ENCODE results near the gene NBPF3. TPM values are rescaled to one million over a fixed set of nuclear protein-coding genes. Genes with fewer than 3 reads are reported as not detected.
"Not testable (repeated sequence)": the region's sequence is repeated elsewhere in the genome, so short reads cannot be mapped to it uniquely, and the experiment has no call there.

NBPF3 gene
- total RNA-seq, 4 donors from 2014 or later: 13.8 to 19.4 (median 16.7) TPM

DNA sequence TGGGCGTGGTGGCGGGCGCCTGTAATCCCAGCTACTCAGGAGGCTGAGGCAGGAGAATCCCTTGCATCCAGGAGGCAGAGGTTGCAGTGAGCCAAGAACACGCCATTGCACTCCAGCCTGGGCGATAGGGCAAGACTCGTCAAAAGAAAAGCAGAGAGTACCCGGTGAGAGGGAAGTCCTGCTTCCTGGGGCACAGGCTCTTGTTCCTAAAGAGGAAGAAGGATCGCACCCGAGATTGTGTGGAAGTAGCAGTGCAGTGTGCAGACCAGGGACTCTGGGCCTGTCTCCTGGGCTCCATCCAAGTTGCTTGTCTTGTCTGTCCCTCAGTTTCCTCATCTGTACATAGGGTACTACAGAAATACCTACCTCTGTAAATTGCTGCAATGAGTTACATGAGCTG lies 29.6 kb downstream of the NBPF3 start:
- peaks cover 0 to 6% of the 10 kb centered on the region in 2 donors for H3K4me1 ChIP-seq

DNA sequence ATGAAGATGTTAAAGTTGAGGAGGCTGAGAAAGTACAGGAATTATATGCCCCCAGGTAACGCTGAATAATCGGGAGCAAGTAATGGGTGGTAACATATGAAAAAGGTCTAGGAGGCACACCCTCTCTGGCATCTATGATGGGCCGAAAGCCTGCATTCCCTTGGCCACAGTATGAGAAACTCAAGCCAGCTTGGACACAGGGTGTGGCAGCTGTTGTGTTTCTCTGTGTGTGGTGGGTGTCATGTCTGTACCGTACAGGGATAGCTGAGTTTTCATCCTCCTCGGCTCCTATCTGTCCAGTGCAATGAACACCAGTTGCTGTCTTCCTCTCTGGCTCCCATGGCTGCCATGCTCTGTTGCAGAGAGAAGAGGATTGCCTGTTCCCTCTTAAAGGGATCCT lies 32.9 kb downstream of the NBPF3 start:
- no peak overlapping the region for H3K27ac ChIP-seq
- no peaks in the 10 kb centered on the region for H3K27me3 ChIP-seq
- no peaks in the 10 kb centered on the region for H3K9me3 ChIP-seq
- WGBS, 2 donors: 83 to 90% methylated on average over 5 of the region's 5 CpGs
- H3K36me3 ChIP-seq: peaks cover 0 to 6% of the 10 kb centered on the region in 2 donors
- DNase-seq: no peak
- peaks cover 0 to 6% of the 10 kb centered on the region in 2 donors for H3K4me1 ChIP-seq
- TF ChIP-seq POLR2A (IDR thresholded peaks at IDR 0.05) (no peak), CTCF (IDR thresholded peaks at IDR 0.05) (no peak)
- intact Hi-C loops (cut with DNase I): no loop called here
- H3K4me3 ChIP-seq (replicated peaks in 1 of 3): no peak overlapping the region

More for the DNA sequence above, 29.6 kb downstream of the NBPF3 start:
- H3K27me3 ChIP-seq: no peaks in the 10 kb centered on the region
- no peak for TF ChIP-seq POLR2A (IDR thresholded peaks at IDR 0.05)
- no peak for TF ChIP-seq CTCF (IDR thresholded peaks at IDR 0.05)
- H3K27ac ChIP-seq: no peak overlapping the region
- WGBS, 2 donors: 95 to 96% methylated on average over 9 of the region's 9 CpGs
- no peak overlapping the region for H3K4me3 ChIP-seq (replicated peaks in 1 of 3)
- intact Hi-C loops (cut with DNase I): no loop called here
- peaks cover 0 to 6% of the 10 kb centered on the region in 2 donors for H3K36me3 ChIP-seq
- DNase-seq: no peak
- no peaks in the 10 kb centered on the region for H3K9me3 ChIP-seq

GRCh38 chr1:21478356-21478755 lies 38.4 kb downstream of the NBPF3 start:
- intact Hi-C loops (cut with DNase I): no loop called here
- Histone ChIP-seq H3K4me3 (replicated peaks in 1 of 3) (no peak overlapping the region), H3K27ac (no peak overlapping the region), H3K27me3 (no peaks in the 10 kb centered on the region), H3K36me3 (peaks cover 14 to 15% of the 10 kb centered on the region in 2 donors), H3K9me3 (no peaks in the 10 kb centered on the region), H3K4me1 (no peaks in the 10 kb centered on the region)
- DNase-seq: no peak
- TF ChIP-seq CTCF (IDR thresholded peaks at IDR 0.05) (no peak), POLR2A (IDR thresholded peaks at IDR 0.05) (no peak)
- 90 to 93% methylated on average over 5 to 6 of the region's 6 CpGs for WGBS, 2 donors

DNA sequence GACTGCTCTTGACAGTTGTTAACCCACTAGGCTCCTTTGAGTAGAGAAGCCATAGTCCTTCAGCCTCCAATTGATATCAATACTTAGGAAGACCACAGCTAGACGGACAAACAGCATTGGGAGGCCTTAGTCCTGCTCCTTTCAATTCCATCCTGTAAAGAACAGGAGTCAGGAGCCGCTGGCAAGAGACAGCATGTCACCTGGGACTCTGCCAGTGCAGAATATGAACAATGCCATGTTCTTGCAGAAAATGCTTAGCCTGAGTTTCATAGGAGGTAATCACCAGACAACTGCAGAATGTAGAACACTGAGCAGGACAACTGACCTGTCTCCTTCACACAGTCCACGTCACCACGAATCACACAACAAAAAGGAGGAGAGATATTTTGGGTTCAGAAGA lies 43.9 kb downstream of the NBPF3 start:
- H3K9me3 ChIP-seq; DNase-seq; H3K4me1 ChIP-seq; H3K4me3 ChIP-seq (replicated peaks in 1 of 3); H3K27me3 ChIP-seq; H3K27ac ChIP-seq; intact Hi-C loops (cut with DNase I); H3K36me3 ChIP-seq: not testable (repeated sequence)
- WGBS, 2 donors: 100% methylated on average over 2 of the region's 4 CpGs; no CpG with 5 or more reads in 1 of the 2 donors

- intact Hi-C loops (cut with DNase I): no loop called here
- Histone ChIP-seq H3K4me1 (no peaks in the 10 kb centered on the region), H3K27ac (no peak overlapping the region), H3K9me3 (no peaks in the 10 kb centered on the region), H3K4me3 (replicated peaks in 1 of 3) (no peak overlapping the region), H3K27me3 (no peaks in the 10 kb centered on the region), H3K36me3 (no peaks in the 10 kb centered on the region)
- TF ChIP-seq POLR2A (IDR thresholded peaks at IDR 0.05): no peak
- 90 to 91% methylated on average over 11 of the region's 11 CpGs for WGBS, 2 donors
- no peak for DNase-seq
These were observed 49.2 kb downstream of the NBPF3 start for GRCh38 chr1:21489146-21489545.

- H3K9me3 ChIP-seq: no peaks in the 10 kb centered on the region
- WGBS, 2 donors: 85% methylated on average over 8 to 11 of the region's 11 CpGs
- TF ChIP-seq CTCF (IDR thresholded peaks at IDR 0.05) (peak in 1 of 6 experiments; percentile 8), POLR2A (IDR thresholded peaks at IDR 0.05) (no peak)
- DNase-seq: no peak
- no peaks in the 10 kb centered on the region for H3K4me1 ChIP-seq
- H3K4me3 ChIP-seq (replicated peaks in 1 of 3): no peak overlapping the region
- intact Hi-C loops (cut with DNase I): no loop called here
- no peaks in the 10 kb centered on the region for H3K36me3 ChIP-seq
- no peak overlapping the region for H3K27ac ChIP-seq
- H3K27me3 ChIP-seq: no peaks in the 10 kb centered on the region
These were observed 51.0 kb downstream of the NBPF3 start for GRCh38 chr1:21490774-21491487.

Data from thyroid gland (tissue), 4 donors.